ENCODE measurements around the gene SAMD9L. TPM values are rescaled to one million over a fixed set of nuclear protein-coding genes. Genes with fewer than 3 reads are reported as not detected.
A peak's percentile ranks its signal among the peaks of the same experiment; 100 is the strongest.

The SAMD9L gene
- total and polyA plus RNA-seq, 3 donors from 2014 or later, result 2.7 to 6.5 (median 5.1) TPM

- Histone ChIP-seq H3K4me1 (no peaks in the 10 kb centered on the region), H3K27me3 (no peaks in the 10 kb centered on the region), H3K36me3 (ENCODE audit: low read depth, missing control alignments) (no peaks in the 10 kb centered on the region), H3K9me3 (no peaks in the 10 kb centered on the region), H3K27ac (no peak overlapping the region), H3K4me3 (no peak overlapping the region)
- 92 to 97% methylated on average over 12 of the region's 12 CpGs for WGBS, 2 donors
- DNase-seq, result no peak
- intact Hi-C loops (cut with DNase I; ENCODE audit: low total_unique reads), result no loop called here
- TF ChIP-seq POLR2A (IDR thresholded peaks at IDR 0.05), result no peak
- no peak for TF ChIP-seq CTCF (IDR thresholded peaks at IDR 0.05)
Observed at GRCh38 chr7:93120592-93121549, 27.3 kb downstream of the SAMD9L start.

GRCh38 chr7:93119191-93119905 lies 28.8 kb downstream of the SAMD9L start:
- 72% methylated on average over 4 of the region's 4 CpGs for WGBS, 2 donors
- Histone ChIP-seq H3K4me3 (no peak overlapping the region), H3K27me3 (no peaks in the 10 kb centered on the region), H3K36me3 (ENCODE audit: low read depth, missing control alignments) (no peaks in the 10 kb centered on the region), H3K27ac (no peak overlapping the region), H3K9me3 (no peaks in the 10 kb centered on the region), H3K4me1 (no peaks in the 10 kb centered on the region)
- DNase-seq, result no peak
- TF ChIP-seq POLR2A (IDR thresholded peaks at IDR 0.05), result no peak
- no peak for TF ChIP-seq CTCF (IDR thresholded peaks at IDR 0.05)
- intact Hi-C loops (cut with DNase I; ENCODE audit: low total_unique reads), result no loop called here

GRCh38 chr7:93117852-93118530 lies 30.2 kb downstream of the SAMD9L start, which contains the start of gene SAMD9:
Gene SAMD9 (minus strand): TSS chr7:93117979. CDS start chr7:93106097, 11,882 bp downstream.
- peak within 1 kb of the TSS; percentile 24 to 43 for H3K4me3 ChIP-seq
- H3K27me3 ChIP-seq, result no peaks in the 10 kb centered on the region
- intact Hi-C loops (cut with DNase I; ENCODE audit: low total_unique reads), result no loop called here
- WGBS, 2 donors, result 22 to 27% methylated on average over 4 of the region's 4 CpGs
- no peaks in the 10 kb centered on the region for H3K36me3 ChIP-seq (ENCODE audit: low read depth, missing control alignments)
- TF ChIP-seq POLR2A (IDR thresholded peaks at IDR 0.05), result no peak
- no peak for TF ChIP-seq CTCF (IDR thresholded peaks at IDR 0.05)
- DNase-seq, result peak; percentile 76
- H3K9me3 ChIP-seq, result no peaks in the 10 kb centered on the region
- H3K27ac ChIP-seq, result peak within 1 kb of the TSS; percentile 60 to 66
- no peaks in the 10 kb centered on the region for H3K4me1 ChIP-seq

GRCh38 chr7:93117327-93117726 lies 30.9 kb downstream of the SAMD9L start:
- TF ChIP-seq CTCF (IDR thresholded peaks at IDR 0.05), result no peak
- Histone ChIP-seq H3K36me3 (ENCODE audit: low read depth, missing control alignments) (no peaks in the 10 kb centered on the region), H3K9me3 (no peaks in the 10 kb centered on the region), H3K4me1 (no peaks in the 10 kb centered on the region), H3K27me3 (no peaks in the 10 kb centered on the region), H3K4me3 (peak overlapping the region; percentile 24 to 43), H3K27ac (peak overlapping the region; percentile 60 to 66)
- intact Hi-C loops (cut with DNase I; ENCODE audit: low total_unique reads), result no loop called here
- WGBS, 2 donors, result 40 to 58% methylated on average over 1 of the region's 1 CpG
- DNase-seq, result no peak
